Lower leg skin (tissue), 4 donors: ENCODE measurements around the gene KCNMA1. TPM values are rescaled to one million over a fixed set of nuclear protein-coding genes. Genes with fewer than 3 reads are reported as not detected.

ENCODE experiments used
- DNase-seq, 2 donors: peaks; one replicate each; pipeline ENCODE4 v3.0.0-alpha.2; 2019; ENCODE audit warnings: low spot score in 2 of 2
- H3K4me3 ChIP-seq: fragments of 200-600 bp; sonication (generic); 2 replicates; pipeline ENCODE4 v1.5.1; 2017; ENCODE audit warnings: mild to moderate bottlenecking, low read depth; ENCODE audit not compliant: poor library complexity, severe bottlenecking
- CTCF ChIP-seq, 3 donors: fragments of 450-650 bp; IDR thresholded peaks; one replicate each; pipeline ENCODE4 v1.5.1; 2016; ENCODE audit warnings: antibody characterized with exemption in 3 of 3, mild to moderate bottlenecking in 3 of 3, moderate library complexity in 2 of 3
- POLR2A ChIP-seq, 2 donors: fragments of 450-650 bp; IDR thresholded peaks; one replicate each; pipeline ENCODE4 v1.6.1; 2016 to 2017; ENCODE audit warnings: antibody characterized with exemption in 2 of 2, mild to moderate bottlenecking in 1 of 2, moderate library complexity in 1 of 2
- WGBS, 2 donors: methylation state at CpG; one replicate each; pipeline ENCODE4 v1.1.5; 2018; 5-methylcytosine and 5-hydroxymethylcytosine counted together
- intact Hi-C: fragments of 100-400 bp; cut with DNase I; formaldehyde crosslinking; loops from one replicate; pipeline ENCODE4 v1.15.0; 2023; ENCODE audit warnings: low total_unique reads
- total RNA-seq, 4 donors: library from RNA; depleted of rRNA; stranded (reverse); fragments of >200 nt; gene quantifications; one replicate each; pipeline ENCODE4 v1.1.0, GENCODE V29; 2016

KCNMA1 gene
- total RNA-seq, 4 donors from 2014 or later, result 4.1 to 9.9 (median 6.5) TPM

GRCh38 chr10:77633376-77633775 lies 4.2 kb downstream of the KCNMA1 start:
- 86% methylated on average over 7 of the region's 7 CpGs for WGBS, 2 donors
- TF ChIP-seq POLR2A (IDR thresholded peaks at IDR 0.05) (no peak), CTCF (IDR thresholded peaks at IDR 0.05) (no peak)
- H3K4me3 ChIP-seq, result no peak overlapping the region
- DNase-seq, result no peak
- intact Hi-C loops, result no loop called here

- intact Hi-C loops, result no loop called here
- TF ChIP-seq CTCF (IDR thresholded peaks at IDR 0.05), result no peak
- no peak for TF ChIP-seq POLR2A (IDR thresholded peaks at IDR 0.05)
- DNase-seq, result no peak
- WGBS, 2 donors, result 81 to 95% methylated on average over 7 of the region's 7 CpGs
- no peak overlapping the region for H3K4me3 ChIP-seq
Measured at GRCh38 chr10:77631241-77631640, 6.4 kb downstream of the KCNMA1 start.

GRCh38 chr10:77630507-77630848 lies 7.1 kb downstream of the KCNMA1 start:
- TF ChIP-seq POLR2A (IDR thresholded peaks at IDR 0.05) (no peak), CTCF (IDR thresholded peaks at IDR 0.05) (no peak)
- WGBS, 2 donors, result 75 to 86% methylated on average over 5 of the region's 5 CpGs
- DNase-seq, result no peak
- intact Hi-C loops, result no loop called here
- H3K4me3 ChIP-seq, result no peak overlapping the region

- no peak for TF ChIP-seq POLR2A (IDR thresholded peaks at IDR 0.05)
- no peak for TF ChIP-seq CTCF (IDR thresholded peaks at IDR 0.05)
- no peak overlapping the region for H3K4me3 ChIP-seq
- WGBS, 2 donors, result 78 to 81% methylated on average over 11 of the region's 11 CpGs
- DNase-seq, result no peak
- intact Hi-C loops, result no loop called here
Measured at GRCh38 chr10:77629775-77630506, 7.7 kb downstream of the KCNMA1 start.

- no peak for DNase-seq
- TF ChIP-seq POLR2A (IDR thresholded peaks at IDR 0.05) (no peak), CTCF (IDR thresholded peaks at IDR 0.05) (no peak)
- no peak overlapping the region for H3K4me3 ChIP-seq
- intact Hi-C loops, result no loop called here
- 51 to 54% methylated on average over 8 of the region's 8 CpGs for WGBS, 2 donors
Measured at GRCh38 chr10:77628906-77629730, 8.5 kb downstream of the KCNMA1 start.
